HUES48 (cell line): Measurements from ENCODE around the gene RORB.
"Not testable (repeated sequence)": the region's sequence is repeated elsewhere in the genome, so short reads cannot be mapped to it uniquely, and the experiment has no call there.

ENCODE experiments used
- H3K27ac ChIP-seq: one replicate; pipeline ENCODE4 v1.7.0; 2013; ENCODE audit warnings: low read depth, low read length, inconsistent platforms
- H3K27me3 ChIP-seq: 2 replicates; pipeline ENCODE4 v1.6.1; 2013; ENCODE audit warnings: mild to moderate bottlenecking, low read length; ENCODE audit not compliant: control insufficient read depth, insufficient read depth
- H3K36me3 ChIP-seq: 2 replicates; pipeline ENCODE4 v1.6.1; 2013; ENCODE audit warnings: low read length; ENCODE audit not compliant: control insufficient read depth, insufficient read depth
- H3K4me1 ChIP-seq: 2 replicates; pipeline ENCODE4 v1.6.1; 2013; ENCODE audit warnings: mild to moderate bottlenecking, low read length; ENCODE audit not compliant: control insufficient read depth, insufficient read depth
- H3K4me3 ChIP-seq: 2 replicates; pipeline ENCODE4 v1.5.1; 2013; ENCODE audit warnings: mild to moderate bottlenecking, low read depth, low read length
- H3K9ac ChIP-seq: 2 replicates; pipeline ENCODE4 v1.6.1; 2013; ENCODE audit warnings: mild to moderate bottlenecking, low read depth, low read length, moderate library complexity
- H3K9me3 ChIP-seq: 2 replicates; pipeline ENCODE4 v1.6.1; 2013; ENCODE audit warnings: low read length; ENCODE audit not compliant: control insufficient read depth, insufficient read depth

Gene RORB

DNA sequence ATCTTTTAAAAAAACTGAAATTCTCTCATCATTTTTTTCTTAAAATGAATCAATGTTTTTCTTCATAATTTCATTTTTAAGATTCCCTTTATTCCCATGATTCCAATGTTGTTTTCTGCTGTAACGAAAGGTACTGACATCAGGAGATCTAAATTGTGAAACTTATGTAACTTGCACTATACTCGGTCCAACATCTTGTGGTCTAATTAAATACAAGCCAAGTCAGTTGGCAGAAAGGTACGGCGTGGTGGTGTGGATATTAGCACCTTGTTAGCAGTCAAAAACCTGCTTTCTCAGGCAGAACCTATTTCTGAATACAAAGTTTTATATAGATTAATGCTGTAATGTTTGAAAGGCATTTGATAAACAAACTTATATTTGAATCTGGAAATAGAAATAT, 20.1 kb downstream of the RORB start:
- Histone ChIP-seq H3K9ac (no peak overlapping the region), H3K4me3 (no peak overlapping the region), H3K27me3 (no peaks in the 10 kb centered on the region), H3K4me1 (no peaks in the 10 kb centered on the region), H3K36me3 (no peaks in the 10 kb centered on the region), H3K9me3 (no peaks in the 10 kb centered on the region), H3K27ac (no peak overlapping the region)

- Histone ChIP-seq H3K4me3 (no peak overlapping the region), H3K9ac (no peak overlapping the region), H3K9me3 (no peaks in the 10 kb centered on the region), H3K27ac (no peak overlapping the region), H3K4me1 (peaks cover 17% of the 10 kb centered on the region), H3K36me3 (no peaks in the 10 kb centered on the region), H3K27me3 (no peaks in the 10 kb centered on the region)
These were observed 22.3 kb downstream of the RORB start for GRCh38 chr9:74519419-74519818.

GRCh38 chr9:74521009-74521408, 23.9 kb downstream of the RORB start:
- H3K27me3 ChIP-seq, result no peaks in the 10 kb centered on the region
- H3K9ac ChIP-seq, result no peak overlapping the region
- H3K9me3 ChIP-seq, result no peaks in the 10 kb centered on the region
- no peak overlapping the region for H3K4me3 ChIP-seq
- no peak overlapping the region for H3K27ac ChIP-seq
- H3K36me3 ChIP-seq, result no peaks in the 10 kb centered on the region
- H3K4me1 ChIP-seq, result peaks cover 33% of the 10 kb centered on the region

DNA sequence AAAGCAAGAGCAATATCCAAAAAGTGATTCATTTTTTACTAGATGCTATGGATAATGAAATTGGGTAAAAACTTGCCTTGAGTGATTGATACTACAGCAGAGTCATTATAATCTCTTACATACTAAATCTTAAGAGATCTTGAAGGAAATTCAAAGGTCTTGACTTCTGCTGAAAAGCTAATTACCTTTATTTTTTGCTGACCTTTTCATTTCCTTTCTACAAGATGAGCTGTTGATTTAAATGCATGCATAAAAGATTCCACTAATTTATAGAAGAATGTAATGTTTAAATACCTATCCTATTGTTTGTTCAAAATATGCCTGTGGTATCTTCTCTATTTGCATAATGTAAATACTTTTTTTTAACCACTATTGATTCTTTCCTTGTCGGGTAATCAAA, 27.2 kb downstream of the RORB start:
- Histone ChIP-seq H3K4me3 (peak overlapping the region; percentile 12; the same call in 1 of the 2 replicates), H3K36me3 (no peaks in the 10 kb centered on the region), H3K27me3 (no peaks in the 10 kb centered on the region), H3K4me1 (peaks cover 41% of the 10 kb centered on the region), H3K9ac (no peak overlapping the region), H3K9me3 (no peaks in the 10 kb centered on the region), H3K27ac (no peak overlapping the region)

GRCh38 chr9:74526215-74526614, 29.1 kb downstream of the RORB start:
- no peaks in the 10 kb centered on the region for H3K9me3 ChIP-seq
- H3K4me3 ChIP-seq, result no peak overlapping the region
- H3K27ac ChIP-seq, result no peak overlapping the region

GRCh38 chr9:74527718-74528117, 30.6 kb downstream of the RORB start:
- Histone ChIP-seq H3K4me1 (peaks cover 39% of the 10 kb centered on the region), H3K27me3 (no peaks in the 10 kb centered on the region), H3K4me3 (no peak overlapping the region), H3K9me3 (no peaks in the 10 kb centered on the region), H3K27ac (no peak overlapping the region), H3K9ac (no peak overlapping the region), H3K36me3 (no peaks in the 10 kb centered on the region)

More at GRCh38 chr9:74526215-74526614, 29.1 kb downstream of the RORB start:
- Histone ChIP-seq H3K9ac (no peak overlapping the region; the same call in 1 of the 2 replicates), H3K36me3 (no peaks in the 10 kb centered on the region), H3K27me3 (no peaks in the 10 kb centered on the region), H3K4me1 (peaks cover 41% of the 10 kb centered on the region)

- no peak overlapping the region for H3K27ac ChIP-seq
- H3K36me3 ChIP-seq, result no peaks in the 10 kb centered on the region
- H3K27me3 ChIP-seq, result no peaks in the 10 kb centered on the region
- H3K4me1 ChIP-seq, result peaks cover 35% of the 10 kb centered on the region
- no peak overlapping the region for H3K4me3 ChIP-seq
- H3K9me3 ChIP-seq, result no peaks in the 10 kb centered on the region
- no peak overlapping the region for H3K9ac ChIP-seq
These were observed 31.1 kb downstream of the RORB start for GRCh38 chr9:74528207-74528606.

- H3K4me3 ChIP-seq, result not testable (repeated sequence)
These were observed 33.3 kb downstream of the RORB start for GRCh38 chr9:74530458-74530857.

GRCh38 chr9:74533253-74533652, 36.1 kb downstream of the RORB start:
- Histone ChIP-seq H3K4me1 (no peaks in the 10 kb centered on the region), H3K27ac (no peak overlapping the region), H3K4me3 (no peak overlapping the region), H3K9ac (no peak overlapping the region), H3K9me3 (no peaks in the 10 kb centered on the region), H3K27me3 (no peaks in the 10 kb centered on the region), H3K36me3 (no peaks in the 10 kb centered on the region)

More at GRCh38 chr9:74530458-74530857, 33.3 kb downstream of the RORB start:
- H3K27ac ChIP-seq, H3K27me3 ChIP-seq, H3K9me3 ChIP-seq, H3K36me3 ChIP-seq, H3K9ac ChIP-seq: not testable (repeated sequence)
- H3K4me1 ChIP-seq, result peaks cover 13% of the 10 kb centered on the region

DNA sequence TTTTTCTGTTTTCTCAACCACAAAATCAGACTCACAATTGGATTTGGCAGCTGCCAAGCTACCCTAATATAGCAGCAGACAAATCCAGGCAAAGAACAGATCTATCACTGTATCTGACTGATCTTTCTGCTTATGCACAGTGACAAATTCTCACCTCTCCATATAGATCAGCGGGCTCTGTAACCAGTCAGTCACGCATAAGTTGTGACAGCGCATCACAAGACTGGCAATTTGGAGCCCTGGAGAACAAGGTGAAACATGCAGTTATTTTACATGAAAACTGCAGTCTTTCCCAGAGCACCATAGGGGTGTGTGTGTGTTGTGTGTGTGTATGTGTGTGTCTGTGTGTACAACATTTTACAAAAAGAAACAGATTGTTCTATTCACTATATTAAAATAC, 37.7 kb downstream of the RORB start:
- Histone ChIP-seq H3K4me3 (no peak overlapping the region), H3K9ac (no peak overlapping the region), H3K36me3 (no peaks in the 10 kb centered on the region), H3K27me3 (no peaks in the 10 kb centered on the region), H3K4me1 (no peaks in the 10 kb centered on the region), H3K27ac (no peak overlapping the region), H3K9me3 (no peaks in the 10 kb centered on the region)

DNA sequence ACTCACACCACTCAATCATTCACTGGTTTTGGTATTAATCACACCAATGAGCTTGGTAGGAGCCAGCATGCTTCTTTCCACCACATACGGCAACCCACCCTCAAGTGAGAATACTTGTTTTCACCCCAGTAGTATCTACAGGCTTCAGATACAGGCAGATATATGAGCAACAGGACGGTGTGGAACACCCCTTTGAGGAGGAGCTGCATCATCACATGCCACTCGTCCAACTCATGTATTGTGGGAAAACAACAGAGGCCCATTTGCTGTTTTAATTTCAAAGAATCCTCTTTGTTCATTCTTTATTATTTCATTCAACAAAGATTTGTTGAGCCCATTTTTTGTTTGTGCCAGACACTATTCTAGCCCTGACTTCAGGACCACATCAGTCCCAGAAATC, 46.0 kb downstream of the RORB start:
- Histone ChIP-seq H3K4me3 (no peak overlapping the region), H3K4me1 (peaks cover 9% of the 10 kb centered on the region), H3K27ac (no peak overlapping the region), H3K9me3 (no peaks in the 10 kb centered on the region), H3K9ac (no peak overlapping the region), H3K36me3 (no peaks in the 10 kb centered on the region), H3K27me3 (no peaks in the 10 kb centered on the region)

DNA sequence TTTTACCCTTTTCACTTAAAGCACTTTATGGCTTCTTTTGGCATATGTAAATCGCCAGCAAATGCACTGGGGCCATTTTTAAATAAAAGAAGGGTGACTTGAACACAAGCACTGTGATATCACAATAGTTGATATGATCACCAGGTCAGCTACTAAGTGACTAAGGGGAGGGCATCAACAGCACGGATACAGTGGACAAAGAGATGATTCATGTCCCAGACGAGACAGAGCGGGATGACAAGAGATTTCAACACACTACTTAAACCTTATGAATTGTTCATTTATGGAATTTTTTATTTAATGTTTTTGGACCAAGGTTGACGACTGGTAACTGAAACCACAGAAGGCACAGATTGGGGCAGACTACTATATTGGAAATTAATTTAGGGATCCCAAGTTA, 54.1 kb downstream of the RORB start:
- no peaks in the 10 kb centered on the region for H3K36me3 ChIP-seq
- no peak overlapping the region for H3K9ac ChIP-seq
- no peak overlapping the region for H3K4me3 ChIP-seq
- no peaks in the 10 kb centered on the region for H3K4me1 ChIP-seq
- H3K27me3 ChIP-seq, result no peaks in the 10 kb centered on the region
- H3K27ac ChIP-seq, result no peak overlapping the region
- H3K9me3 ChIP-seq, result no peaks in the 10 kb centered on the region
